ENCODE measurements around the gene TMEM229B. TPM values are rescaled to one million over a fixed set of nuclear protein-coding genes. Genes with fewer than 3 reads are reported as not detected.

Gene TMEM229B
- total RNA-seq, 1 donor, result 8.2 TPM

Other genes with a start within 250 kb of the TMEM229B start
- 14.4 TPM for gene PALS1, start 247.3 kb downstream of the TMEM229B start, total RNA-seq
- gene ATP6V1D, start 128.9 kb downstream of the TMEM229B start, total RNA-seq, result 45.8 TPM
- 31.6 TPM for gene EIF2S1, start 128.4 kb downstream of the TMEM229B start, total RNA-seq
- 3.9 TPM for gene PLEK2, start 76.6 kb downstream of the TMEM229B start, total RNA-seq
- gene PLEKHH1, start 44.6 kb upstream of the TMEM229B start, total RNA-seq, result not detected
- 39.4 TPM for gene PIGH, start 111.5 kb upstream of the TMEM229B start, total RNA-seq
- gene ARG2, start 131.2 kb upstream of the TMEM229B start, total RNA-seq, result 3.3 TPM
- gene VTI1B, start 185.9 kb upstream of the TMEM229B start, total RNA-seq, result 30.0 TPM
- gene RDH11, start 207.0 kb upstream of the TMEM229B start, total RNA-seq, result 43.3 TPM
- not detected for gene RDH12, start 213.2 kb upstream of the TMEM229B start, total RNA-seq